GM12892 (cell line): Measurements from ENCODE around the gene NEUROG1.

Experiments
- POLR2A ChIP-seq: IDR thresholded peaks from 2 replicates; pipeline ENCODE4 v1.6.1; 2011; ENCODE audit warnings: low read depth, low read length, control low read depth
- POLR2AphosphoS5 ChIP-seq: IDR thresholded peaks from 2 replicates; pipeline ENCODE4 v1.6.1; 2011; ENCODE audit warnings: low read depth, low read length, control low read depth
- TAF1 ChIP-seq: IDR thresholded peaks from 2 replicates; pipeline ENCODE4 v1.6.1; 2011; ENCODE audit warnings: low read depth, mild to moderate bottlenecking, control low read depth, low read length, borderline replicate concordance

DNA sequence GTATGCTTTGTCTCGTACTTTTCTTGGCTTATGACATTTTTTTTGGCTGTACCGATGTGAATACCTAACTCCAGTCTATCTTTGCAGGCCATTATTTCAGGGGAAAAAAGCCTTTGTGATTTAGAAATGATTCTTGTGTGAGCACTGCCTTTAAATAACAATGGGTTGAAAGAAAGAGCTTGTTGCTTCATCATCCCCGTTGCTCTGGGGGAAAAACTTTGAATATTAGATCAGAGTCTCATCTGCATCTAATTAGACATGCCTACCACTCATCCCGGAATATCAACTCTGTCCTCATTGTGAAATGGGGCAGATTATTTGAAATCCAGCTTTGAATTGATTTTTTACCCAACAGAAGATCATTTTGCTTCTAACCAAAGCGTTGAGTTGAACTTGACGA, 29.5 kb upstream of the NEUROG1 start:
- TF ChIP-seq POLR2A (no peak), POLR2AphosphoS5 (no peak), TAF1 (no peak)
